Measurements from ENCODE around the gene RAB9B. TPM values are rescaled to one million over a fixed set of nuclear protein-coding genes. Genes with fewer than 3 reads are reported as not detected.
A peak's percentile ranks its signal among the peaks of the same experiment; 100 is the strongest.

The RAB9B gene
- total and polyA plus RNA-seq, 2 of the 13 experiments (the other 11 are each of a cell fraction or from before 2014, with no cell fraction given) = 0.04 TPM; not detected in 1

- Histone ChIP-seq H3K79me2 (ENCODE audit: insufficient read depth, low read length) (no peaks in the 10 kb centered on the region), H3K9me3 (ENCODE audit: low read length) (no peaks in the 10 kb centered on the region), H4K20me1 (ENCODE audit: insufficient read depth, low read length) (no peaks in the 10 kb centered on the region), H3K27ac (ENCODE audit: extremely low read length, insufficient read depth, low read length) (no peak overlapping the region), H3K4me3 (replicated peaks in 1 of 3; ENCODE audit: insufficient read depth in 1 of 3, low read depth in 2 of 3, low read length in 3 of 3) (no peak overlapping the region), H3K9ac (ENCODE audit: insufficient read depth, low read depth, low read length) (no peak overlapping the region), H3K36me3 (replicated peaks in 1 of 2; ENCODE audit: control insufficient read depth in 1 of 2, insufficient read depth in 2 of 2, low read length in 2 of 2) (no peaks in the 10 kb centered on the region), H3K4me1 (ENCODE audit: insufficient read depth, low read length) (peaks cover 24% of the 10 kb centered on the region), H2AFZ (ENCODE audit: low read length) (no peak overlapping the region), H3K4me2 (ENCODE audit: low read depth, low read length) (no peak overlapping the region), H3K27me3 (ENCODE audit: control insufficient read depth in 1 of 2, insufficient read depth in 2 of 2, low read length in 2 of 2) (no peaks in the 10 kb centered on the region)
- DNase-seq (ENCODE audit: low spot score) = peak; percentile 59
- peak; percentile 81 for FAIRE-seq
- CTCF ChIA-PET (ENCODE audit: low intra/inter-chr PET ratio, low total read pairs) = no interaction called here
- in situ Hi-C loops (cut with HindIII; ENCODE audit: extremely low pct_ligation_motif_present, low pct_unique_long_range_greater_than_20kb) (loop anchor here (5.0 to 25.0 kb wide), 2 partner anchors 114 to 269 kb away; no protein-coding TSS in a partner anchor), intact Hi-C loops (cut with micrococcal nuclease; ENCODE audit: unreplicated experiment) (no loop called here)
- no TSS peak for BruUV-seq (replicated peaks)
- POLR2A ChIA-PET = interaction anchor here (2.2 kb wide), 2 partner anchors 115 to 120 kb away, joined by 5 to 11 read pairs; partner anchors contain the start of gene MORF4L2
- ATAC-seq = no peak
- TF ChIP-seq CREM (IDR thresholded peaks at IDR 0.05) (peak; percentile 56; the same call in 1 of the 2 replicates), CREM (CRISPR knock-in tag; IDR thresholded peaks at IDR 0.05) (no peak), GATA4 (IDR thresholded peaks at IDR 0.05; ENCODE audit: borderline replicate concordance, low read depth) (peak; percentile 32; the same call in 1 of the 2 replicates), PREB (CRISPR knock-in tag; IDR thresholded peaks at IDR 0.05) (no peak), FOXP4 (CRISPR knock-in tag; IDR thresholded peaks at IDR 0.05) (0 out of 2 replicates have a peak, but pooled peaks have one; percentile 59), NFAT5 (CRISPR knock-in tag; IDR thresholded peaks at IDR 0.05) (no peak), NCOA2 (CRISPR knock-in tag; IDR thresholded peaks at IDR 0.05) (peak; percentile 69), KDM6A (CRISPR knock-in tag; IDR thresholded peaks at IDR 0.05; ENCODE audit: low read depth) (0 out of 2 replicates have a peak, but pooled peaks have one; percentile 13), FOXA1 (IDR thresholded peaks at IDR 0.05) (no peak), FOXA1 (CRISPR knock-in tag; IDR thresholded peaks at IDR 0.05) (0 out of 2 replicates have a peak, but pooled peaks have one; percentile 12), FOSL1 (CRISPR knock-in tag; IDR thresholded peaks at IDR 0.05; ENCODE audit: borderline replicate concordance) (peak; percentile 51; the same call in 1 of the 2 replicates), HMG20A (CRISPR knock-in tag; IDR thresholded peaks at IDR 0.05; ENCODE audit: borderline replicate concordance) (peak; percentile 44; the same call in 1 of the 2 replicates), SALL1 (CRISPR knock-in tag; IDR thresholded peaks at IDR 0.05) (peak; percentile 33; the same call in 1 of the 2 replicates), CEBPG (CRISPR knock-in tag; IDR thresholded peaks at IDR 0.05) (peak; percentile 46), TCF7 (IDR thresholded peaks at IDR 0.05; ENCODE audit: low read depth) (peak; percentile 36; the same call in 1 of the 2 replicates), ZNF768 (CRISPR knock-in tag; IDR thresholded peaks at IDR 0.05) (no peak), SOX5 (CRISPR knock-in tag; IDR thresholded peaks at IDR 0.05; ENCODE audit: borderline replicate concordance) (peak; percentile 43; the same call in 1 of the 2 replicates), JUND (CRISPR knock-in tag; IDR thresholded peaks at IDR 0.05) (0 out of 2 replicates have a peak, but pooled peaks have one; percentile 14), HNF4A (CRISPR knock-in tag; IDR thresholded peaks at IDR 0.05) (peak; percentile 76), MATR3 (CRISPR knock-in tag; IDR thresholded peaks at IDR 0.05) (no peak), BRD4 (CRISPR knock-in tag; IDR thresholded peaks at IDR 0.05) (no peak)
Observed at GRCh38 chrX:103805860-103806259, 26.2 kb downstream of the RAB9B start.
